CD4-positive, alpha-beta T cell treated with Interleukin-15 for 4 hours (primary cell): Measurements from ENCODE around the gene NIPBL.
"Not testable (repeated sequence)": the region's sequence is repeated elsewhere in the genome, so short reads cannot be mapped to it uniquely, and the experiment has no call there.

Source experiments
- DNase-seq: peaks from one replicate; pipeline ENCODE4 v3.0.0-alpha.2; 2020; ENCODE audit warnings: low spot score

NIPBL gene

DNA sequence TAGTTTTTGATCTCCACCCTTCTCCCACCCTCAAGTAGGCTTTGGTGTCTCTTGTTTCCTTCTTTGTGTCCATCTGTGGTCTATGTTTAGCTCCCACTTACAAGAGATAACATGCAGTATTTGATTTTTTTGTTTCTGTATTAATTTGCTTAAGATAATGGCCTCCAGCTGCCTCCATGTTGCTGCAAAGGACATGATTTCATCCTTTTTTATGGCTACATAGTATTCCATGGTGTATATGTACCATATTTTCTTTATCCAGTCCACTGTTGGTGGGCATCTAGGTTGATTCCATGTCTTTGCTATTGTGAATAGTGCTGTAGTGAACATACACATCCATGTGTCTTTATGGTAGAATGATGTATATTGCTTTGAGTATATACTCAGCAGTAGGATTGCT, 24.5 kb downstream of the NIPBL start:
- not testable (repeated sequence) for DNase-seq

DNA sequence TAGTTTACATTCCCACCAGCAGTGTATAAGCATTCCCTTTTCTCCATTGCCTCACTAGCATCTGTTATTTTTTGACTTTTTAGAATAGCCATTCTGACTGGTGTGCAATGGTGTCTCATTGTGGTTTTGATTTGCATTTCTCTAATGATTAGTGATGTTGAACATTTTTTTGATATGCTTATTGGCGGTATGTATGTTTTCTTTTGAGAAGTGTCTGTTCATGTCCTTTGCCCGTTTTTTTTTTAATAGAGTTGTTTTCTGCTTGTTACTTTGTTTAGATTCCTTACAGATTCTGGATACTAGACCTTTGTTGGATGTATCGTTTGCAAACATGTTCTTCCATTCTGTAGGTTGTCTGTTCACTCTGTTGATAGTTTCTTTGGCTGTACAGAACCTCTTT, 25.3 kb downstream of the NIPBL start:
- DNase-seq, result no peak

DNA sequence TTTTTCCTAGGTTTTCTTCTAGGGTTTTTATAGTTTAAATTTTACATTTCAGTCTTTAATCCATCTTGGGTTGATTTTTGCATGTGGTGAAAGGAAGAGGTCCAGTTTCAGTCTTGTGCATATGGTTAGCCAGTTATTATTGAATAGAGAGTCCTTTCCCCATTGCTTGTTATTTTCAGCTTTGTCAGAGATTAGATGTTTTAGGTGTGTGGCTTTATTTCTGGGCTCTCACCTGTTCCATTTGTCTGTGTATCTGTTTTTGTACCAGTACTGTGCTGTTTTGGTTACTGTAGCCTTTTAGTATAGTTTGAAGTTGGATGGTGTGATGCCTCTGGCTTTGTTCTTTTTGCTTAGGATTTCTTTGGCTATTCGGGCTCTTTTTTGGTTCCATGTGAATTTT, 25.8 kb downstream of the NIPBL start:
- DNase-seq, result no peak

DNA sequence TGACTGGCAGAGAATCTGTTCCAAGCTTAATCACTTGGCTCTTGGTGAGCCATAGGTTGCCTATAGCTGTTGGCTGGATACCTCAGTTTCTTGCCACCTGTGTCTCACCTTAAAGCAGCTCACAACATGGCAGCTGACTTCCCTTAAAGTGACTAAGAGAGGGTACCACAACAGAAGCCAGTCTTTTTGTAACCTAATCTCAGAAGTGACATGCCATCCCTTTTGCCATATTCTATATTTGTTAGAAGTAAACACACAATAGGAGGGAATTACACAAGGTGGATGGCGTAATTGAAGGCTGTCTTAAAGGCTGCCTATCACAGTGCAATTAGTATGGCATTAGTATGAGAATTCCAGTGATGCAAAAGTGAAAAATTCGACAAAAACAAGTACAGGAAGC, 28.1 kb downstream of the NIPBL start:
- no peak for DNase-seq

DNA sequence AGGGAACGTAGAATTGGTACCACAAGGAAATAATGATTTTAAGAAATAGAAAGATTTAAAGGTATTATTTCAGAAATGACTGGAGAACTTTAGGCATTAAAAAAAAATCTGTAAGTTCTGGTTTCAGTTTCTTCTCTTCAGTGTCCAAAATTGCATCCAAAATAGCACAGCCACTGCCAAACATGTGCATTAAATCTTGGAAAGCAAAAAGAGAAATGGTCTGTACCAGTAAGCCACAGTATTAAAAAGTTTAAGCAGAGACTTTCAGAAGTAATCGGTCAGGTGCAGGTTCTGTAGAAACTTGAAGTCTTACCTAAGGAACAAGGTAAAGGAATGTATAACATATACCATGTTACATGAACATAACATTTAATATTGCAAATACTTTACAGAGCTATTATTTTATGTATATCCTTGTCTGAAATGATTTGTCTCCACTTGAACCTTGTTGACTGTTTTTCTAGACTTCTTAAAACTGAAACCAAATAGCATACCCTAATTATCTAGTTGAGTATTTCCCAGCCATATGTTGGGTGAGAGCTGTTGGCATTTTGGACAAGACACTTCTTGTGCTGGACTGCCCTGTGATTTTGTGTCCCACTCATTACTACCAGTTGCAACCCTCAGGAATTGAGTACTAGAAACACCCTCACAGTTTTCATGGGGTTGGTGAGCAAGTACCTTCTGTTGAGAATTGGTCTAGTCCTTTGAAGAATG, 32.1 kb downstream of the NIPBL start:
- DNase-seq, result no peak

DNA sequence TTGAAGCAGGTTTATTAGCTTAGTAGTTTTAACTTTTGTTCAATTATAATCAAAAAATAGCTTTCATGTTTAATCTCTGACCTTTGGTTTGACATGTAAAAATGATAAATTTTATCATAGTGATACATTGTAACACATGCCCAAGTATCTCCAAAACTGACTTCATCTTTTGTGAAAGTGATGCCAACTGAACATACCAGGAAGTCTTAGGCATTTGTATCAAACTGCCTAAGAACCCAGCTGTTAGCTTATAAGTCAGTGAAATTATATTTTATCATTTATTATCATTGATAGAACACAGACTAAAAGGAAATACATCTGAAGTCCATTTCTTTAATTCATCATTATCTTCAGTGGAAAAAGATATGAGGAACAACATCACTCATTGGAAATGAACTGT, 39.1 kb downstream of the NIPBL start:
- no peak for DNase-seq

DNA sequence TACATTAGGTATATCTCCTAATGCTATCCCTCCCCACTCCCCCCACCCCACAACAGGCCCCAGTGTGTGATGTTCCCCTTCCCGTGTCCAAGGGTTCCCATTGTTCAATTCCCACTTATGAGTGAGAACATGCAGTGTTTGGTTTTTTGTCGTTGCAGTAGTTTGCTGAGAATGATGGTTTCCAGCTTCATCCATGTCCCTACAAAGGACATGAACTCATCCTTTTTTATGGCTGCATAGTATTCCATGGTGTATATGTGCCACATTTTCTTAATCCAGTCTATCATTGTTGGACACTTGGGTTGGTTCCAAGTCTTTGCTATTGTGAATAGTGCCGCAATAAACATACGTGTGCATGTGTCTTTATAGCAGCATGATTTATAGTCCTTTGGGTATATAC, 40.0 kb downstream of the NIPBL start:
- DNase-seq, result not testable (repeated sequence)

DNA sequence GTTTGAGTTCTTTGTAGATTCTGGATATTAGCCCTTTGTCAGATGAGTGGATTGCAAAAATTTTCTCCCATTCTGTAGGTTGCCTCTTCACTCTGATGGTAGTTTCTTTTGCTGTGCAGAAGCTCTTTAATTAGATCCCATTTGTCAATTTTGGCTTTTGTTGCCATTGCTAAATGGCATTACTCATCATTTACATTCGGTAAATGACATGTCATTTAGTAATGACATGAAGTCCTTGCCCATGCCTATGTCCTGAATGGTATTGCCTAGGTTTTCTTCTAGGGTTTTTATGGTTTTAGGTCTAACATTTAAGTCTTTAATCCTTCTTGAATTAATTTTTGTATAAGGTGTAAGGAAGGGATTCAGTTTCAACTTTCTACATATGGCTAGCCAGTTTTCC, 40.8 kb downstream of the NIPBL start:
- DNase-seq, result not testable (repeated sequence)

DNA sequence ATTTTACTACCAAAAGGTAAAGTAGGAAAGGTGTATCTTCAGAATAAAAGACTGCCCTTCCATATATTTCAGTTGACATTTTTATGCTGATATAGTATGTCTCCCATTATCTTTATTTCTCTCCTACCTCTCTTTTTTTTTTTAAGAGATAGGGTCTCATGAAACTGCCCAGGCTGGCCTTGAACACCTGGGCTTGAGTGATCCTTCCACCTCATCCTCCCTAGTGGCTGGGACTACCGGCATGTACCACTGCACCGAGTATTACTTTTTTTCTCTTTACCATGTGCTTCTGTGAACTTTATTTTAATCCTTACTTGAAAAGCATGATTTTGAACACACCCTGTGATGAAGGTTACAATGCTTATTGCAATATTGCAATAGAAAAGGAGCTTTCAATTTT, 42.7 kb downstream of the NIPBL start:
- DNase-seq, result no peak

DNA sequence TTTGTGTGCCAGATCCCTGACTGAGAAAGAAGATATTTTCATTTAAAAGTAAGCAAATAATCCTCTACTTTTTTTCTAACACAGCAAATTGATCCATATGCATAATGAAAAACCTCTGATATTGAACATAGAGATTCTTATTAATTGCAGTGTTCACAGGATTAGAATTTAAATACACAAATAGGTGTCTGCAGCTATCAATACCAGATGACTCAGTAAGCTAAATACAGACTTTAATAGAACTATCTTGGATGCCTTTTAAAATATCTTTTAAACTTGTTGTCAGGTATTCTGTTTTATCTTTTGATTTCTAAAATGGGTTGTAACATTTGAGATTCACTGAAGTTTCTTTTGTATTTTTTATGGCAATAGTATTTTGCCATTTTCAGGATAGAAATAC, 43.1 kb downstream of the NIPBL start:
- DNase-seq, result no peak

DNA sequence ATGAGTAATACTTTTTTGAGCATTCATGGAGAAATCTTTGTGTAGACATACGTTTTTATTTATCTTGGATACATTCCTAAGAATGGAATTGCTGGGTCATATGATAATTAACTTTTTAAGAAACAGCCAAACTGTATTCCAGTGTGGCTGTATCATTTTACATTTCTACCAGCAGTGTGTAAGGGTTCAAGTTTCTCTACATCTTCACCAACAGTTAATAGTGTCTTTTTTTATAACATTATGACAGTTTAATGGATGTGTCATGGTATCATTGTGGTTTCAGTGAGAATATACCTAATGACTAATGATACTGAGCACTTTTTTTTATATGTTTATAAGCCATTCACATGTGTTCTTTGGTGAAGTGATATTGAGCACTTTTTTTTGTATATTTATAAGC, 52.4 kb downstream of the NIPBL start:
- peak; percentile 18 for DNase-seq

DNA sequence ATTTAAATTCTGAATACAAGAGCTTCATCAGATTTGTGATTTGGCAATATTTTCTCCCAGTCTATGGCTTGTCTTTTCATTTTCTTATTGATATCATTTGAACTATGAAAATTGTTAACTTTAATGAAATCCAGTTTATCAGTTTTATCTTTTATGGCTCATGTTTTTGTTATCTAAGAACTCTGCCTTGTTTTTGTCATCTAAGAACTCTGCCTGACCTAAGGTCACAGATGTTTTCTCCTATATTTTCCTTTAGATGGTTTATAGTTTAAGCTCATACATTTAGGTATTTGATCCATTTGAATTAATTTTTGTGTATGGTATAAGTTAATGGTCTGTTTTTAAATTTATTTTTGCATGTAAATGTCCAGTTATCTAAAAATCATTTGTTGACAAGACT, 52.9 kb downstream of the NIPBL start:
- DNase-seq, result no peak

DNA sequence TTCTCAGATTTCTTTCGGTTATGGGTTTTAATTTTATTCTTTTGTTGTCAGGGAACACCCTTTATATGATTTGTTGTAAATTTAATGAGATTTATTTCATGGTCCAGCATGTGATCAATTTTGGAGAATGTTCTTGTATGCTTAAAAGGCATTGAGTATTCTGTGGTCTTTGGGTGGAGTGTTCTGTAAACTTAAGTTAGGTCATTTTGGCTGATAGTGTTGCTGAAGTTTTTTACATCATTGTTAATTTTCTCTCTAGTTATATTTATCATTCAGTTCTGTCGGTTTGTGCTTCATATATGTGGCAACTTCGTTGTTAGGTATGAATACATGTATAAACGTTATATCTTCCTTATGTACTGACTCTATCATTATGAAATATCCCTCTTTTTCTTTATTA, 55.5 kb downstream of the NIPBL start:
- DNase-seq, result no peak

DNA sequence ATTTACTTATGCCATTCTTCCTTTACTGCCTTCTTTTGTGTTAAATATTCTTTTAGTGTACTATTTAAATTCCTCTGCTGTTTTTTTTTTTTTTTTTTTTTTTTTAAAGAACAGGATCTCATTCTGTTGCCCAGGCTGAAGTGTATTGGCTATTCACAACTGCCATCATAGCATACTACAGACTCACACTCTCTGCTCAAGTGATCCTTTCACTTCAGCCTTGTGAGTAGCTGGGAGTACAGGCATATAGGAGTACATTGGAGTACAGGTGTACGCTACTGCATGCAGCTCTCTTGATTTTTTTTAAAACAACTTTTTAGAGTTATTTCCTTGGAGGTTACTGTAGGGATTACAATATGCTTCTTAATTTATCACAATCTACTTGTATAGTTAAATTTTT, 56.1 kb downstream of the NIPBL start:
- DNase-seq, result no peak

DNA sequence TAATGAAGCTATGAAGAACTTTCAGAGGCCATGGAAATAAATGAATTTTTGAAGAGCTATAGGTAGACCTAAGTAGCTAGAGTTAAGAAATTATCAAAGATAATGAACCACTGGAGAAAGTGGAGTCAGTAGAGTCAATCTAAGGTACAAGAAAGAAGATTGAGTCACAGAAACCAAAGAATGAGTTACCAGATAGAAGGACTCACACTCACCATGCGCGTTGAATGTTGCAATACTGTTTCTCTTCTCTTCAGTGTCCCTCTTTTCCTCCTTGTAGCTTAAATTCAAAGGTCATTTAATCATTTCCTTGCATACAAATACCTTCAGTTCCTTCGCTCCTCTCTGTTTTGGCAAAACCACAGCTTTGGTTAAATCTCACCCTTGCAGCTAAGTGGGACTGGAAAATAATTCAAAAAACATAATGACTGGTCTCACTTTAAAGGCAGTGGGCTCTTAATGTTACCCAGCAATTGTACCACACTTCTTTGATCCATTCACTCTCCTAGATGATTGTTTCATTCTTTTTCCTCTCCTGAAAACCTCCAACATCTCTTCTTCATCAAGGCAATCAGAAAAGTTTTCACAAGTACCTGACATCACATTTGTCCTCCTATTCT, 58.3 kb downstream of the NIPBL start:
- no peak for DNase-seq

DNA sequence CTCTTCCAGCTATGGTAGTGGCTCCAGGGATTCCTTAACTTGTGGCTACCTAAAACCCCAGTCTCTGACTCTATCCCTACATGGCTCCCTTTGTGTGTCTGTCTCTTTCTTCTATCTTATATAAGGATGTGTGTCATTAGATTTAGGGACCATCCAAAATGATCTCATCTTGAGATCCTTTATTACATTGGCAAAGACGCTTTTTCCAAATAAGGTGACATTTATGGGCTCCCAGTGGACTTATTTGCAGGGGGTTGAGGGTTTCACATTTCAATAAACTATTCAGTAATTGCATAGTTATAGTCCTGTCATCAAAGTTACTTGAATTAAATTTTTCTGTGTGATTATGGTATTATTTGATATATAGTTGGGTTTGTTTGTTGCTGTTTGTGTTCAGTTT, 59.2 kb downstream of the NIPBL start:
- no peak for DNase-seq

DNA sequence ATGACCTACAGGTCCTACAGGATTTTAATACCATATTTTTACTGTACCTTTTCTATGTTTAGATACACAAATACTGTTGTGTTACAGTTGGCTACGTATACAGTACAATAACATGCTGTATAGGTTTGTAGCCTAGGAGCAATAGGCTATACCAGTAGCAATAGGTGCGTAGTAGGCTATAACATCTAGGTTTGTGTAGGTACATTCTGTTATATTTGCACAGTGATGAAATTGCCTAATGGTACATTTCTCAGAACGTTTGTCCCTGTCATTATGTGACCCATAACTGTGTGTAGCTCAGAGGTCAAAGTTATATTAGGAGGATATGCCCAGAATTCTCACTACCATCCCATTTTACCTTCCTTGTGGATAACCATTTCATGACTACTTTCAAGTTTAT, 59.7 kb downstream of the NIPBL start:
- DNase-seq, result no peak

DNA sequence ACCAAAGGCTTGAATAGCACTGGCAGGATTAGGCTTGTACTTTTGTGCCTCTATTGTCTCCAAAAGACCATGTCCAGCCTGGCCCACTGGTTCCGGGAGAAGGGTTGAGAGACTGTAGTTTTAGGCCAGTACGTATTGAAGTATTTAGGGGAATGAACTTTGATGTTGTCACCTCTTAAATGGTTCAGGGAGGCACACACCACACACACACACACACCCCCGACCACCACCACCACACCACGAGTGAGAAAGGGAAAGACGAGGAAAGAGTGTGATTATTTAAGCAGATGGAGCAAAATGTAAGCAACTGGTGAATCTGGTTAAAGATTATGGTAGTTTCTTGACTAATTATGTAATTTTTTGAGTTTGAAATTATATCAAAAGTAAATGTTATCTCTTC, 61.6 kb downstream of the NIPBL start:
- no peak for DNase-seq

DNA sequence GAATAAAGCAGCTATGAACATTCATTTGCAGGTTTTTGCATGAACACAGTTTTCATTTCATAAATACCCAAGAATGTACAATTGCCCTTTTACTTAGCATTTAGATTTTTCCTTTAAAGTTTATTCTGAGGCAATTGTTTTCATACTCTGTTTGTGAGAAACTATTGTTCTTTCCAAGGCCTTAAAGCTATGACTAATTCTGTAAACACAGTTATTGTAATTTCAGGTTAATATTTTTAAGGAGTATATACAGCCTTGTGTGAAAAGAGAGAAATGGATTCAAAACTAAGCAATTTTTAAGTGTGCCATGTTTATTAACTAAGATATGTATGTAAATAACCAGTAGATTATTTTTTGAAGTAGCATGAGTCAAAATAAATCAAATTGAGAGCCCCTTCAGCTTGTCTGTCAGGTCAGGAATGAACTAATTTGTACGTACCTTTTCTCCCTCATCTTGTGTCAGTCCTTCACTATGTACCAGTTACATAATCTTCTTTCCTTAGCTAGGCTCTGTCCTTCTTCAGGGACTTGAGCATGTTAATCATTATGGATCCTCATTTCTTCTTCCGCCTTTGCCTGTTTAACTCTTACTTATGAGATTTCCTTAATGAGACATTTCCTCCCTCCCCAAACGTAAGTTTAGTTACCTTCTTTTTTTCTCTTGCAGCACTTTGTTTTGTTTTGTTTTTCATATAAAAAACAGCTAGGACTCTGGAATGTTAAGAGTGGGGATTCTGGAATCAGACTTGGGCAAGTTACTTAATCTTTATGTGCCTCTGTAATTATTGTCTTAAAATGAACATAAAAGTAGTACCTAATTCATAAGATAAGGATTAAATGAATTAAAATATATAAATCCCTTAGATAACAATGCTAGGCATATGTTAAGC, 63.6 kb downstream of the NIPBL start:
- DNase-seq, result no peak

DNA sequence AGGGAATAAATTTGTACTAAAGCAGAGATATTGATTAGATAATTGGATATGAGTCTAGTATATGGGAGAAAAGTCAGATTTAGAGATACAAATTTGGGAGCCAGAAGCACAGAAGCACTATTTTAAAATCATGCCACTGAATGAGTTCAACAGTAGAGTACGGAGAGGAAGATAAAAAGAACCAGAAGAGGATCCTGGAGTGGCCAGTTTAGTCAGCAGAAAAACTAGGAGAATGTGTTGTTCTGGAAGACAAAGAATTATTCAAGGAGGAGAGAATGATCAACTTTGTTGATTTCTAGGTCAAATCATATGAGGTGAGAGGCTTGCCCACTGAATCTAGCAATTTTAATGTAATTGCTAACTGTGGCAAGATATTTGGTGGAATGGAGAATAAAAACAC, 67.0 kb downstream of the NIPBL start:
- DNase-seq, result no peak

DNA sequence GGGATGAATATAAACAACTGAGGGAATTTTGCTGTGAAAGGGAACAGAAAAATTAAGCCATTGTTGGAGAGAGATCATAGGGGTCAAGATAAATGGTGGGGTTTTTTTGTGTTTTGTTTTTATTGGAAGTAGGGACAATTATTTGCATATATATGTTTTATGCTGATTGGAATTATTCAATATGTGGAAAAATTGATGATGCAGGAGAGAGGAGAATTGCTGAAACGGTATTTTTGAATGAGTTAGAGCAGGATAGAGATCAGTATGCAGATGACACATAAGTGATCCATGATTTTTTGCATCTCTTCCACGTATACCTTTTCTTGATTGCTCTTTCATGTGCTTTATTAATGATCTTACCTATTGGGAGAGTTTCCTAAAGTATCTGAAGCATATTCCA, 67.5 kb downstream of the NIPBL start:
- DNase-seq, result no peak

DNA sequence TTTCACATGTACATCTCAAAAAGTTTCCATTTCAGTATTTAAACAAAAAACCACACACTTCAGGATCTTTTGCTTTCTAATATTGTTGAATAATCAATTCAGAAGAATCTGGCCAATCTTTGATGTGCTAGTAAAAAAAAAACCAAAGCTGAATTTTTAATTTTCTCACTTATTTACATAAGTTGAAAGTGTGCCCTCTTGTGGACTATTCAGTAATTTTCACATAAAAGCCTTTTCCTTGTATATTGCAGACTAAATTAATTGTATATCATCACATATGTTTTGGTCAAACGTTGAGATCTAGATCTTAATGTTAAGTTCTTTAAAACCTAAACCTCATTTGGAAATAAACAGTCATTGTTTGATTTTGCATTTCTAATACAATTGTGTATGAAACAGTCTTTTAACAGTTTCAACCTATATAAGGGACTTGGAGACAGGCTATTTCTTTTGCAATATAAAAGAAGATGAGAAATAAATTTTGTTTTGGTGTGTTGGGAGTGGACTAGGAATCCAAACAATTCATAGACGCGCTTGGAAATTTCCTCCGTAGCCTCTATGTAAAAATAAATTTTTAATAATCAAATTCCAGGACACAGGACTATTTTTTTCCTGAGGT, 68.1 kb downstream of the NIPBL start:
- peak; percentile 53 for DNase-seq

DNA sequence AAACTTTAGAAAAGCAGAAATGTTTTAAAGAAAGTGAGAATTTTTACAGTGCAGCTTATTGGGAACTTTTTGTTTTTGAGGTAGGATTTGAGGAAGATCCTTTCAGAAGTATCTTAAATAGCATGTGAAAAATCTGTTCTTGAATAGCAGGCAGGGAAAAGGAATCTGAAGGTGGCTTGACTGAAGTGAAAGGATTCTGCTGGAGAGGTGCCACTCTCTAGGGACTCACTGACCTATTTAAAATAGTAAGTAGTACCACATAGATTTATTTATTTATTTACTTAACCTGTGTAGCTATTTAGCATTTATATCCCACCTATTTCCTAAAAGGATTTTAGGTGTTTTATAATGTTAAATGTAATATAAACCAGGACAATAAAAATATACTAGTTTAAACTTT, 69.1 kb downstream of the NIPBL start:
- no peak for DNase-seq
